HCT116 (cell line): Measurements from ENCODE around the gene KAZN.

ENCODE experiments used
- POLR2AphosphoS5 ChIP-seq: IDR thresholded peaks from 2 replicates; pipeline ENCODE4 v1.6.1; 2011; ENCODE audit warnings: mild to moderate bottlenecking, low read depth, low read length, moderate library complexity
- TF ChIP-seq, protein P1 (sequence below), 3 experiments: fragments of 200-600 bp in 1 of 3; sonication (generic) in 1 of 3; IDR thresholded peaks in 2 of 3; conservative IDR thresholded peaks in 1 of 3; 2 replicates each; pipeline ENCODE4 v1.5.1; 2012 to 2017; ENCODE audit warnings: low read depth in 2 of 3, low read length in 2 of 3, antibody characterized with exemption in 1 of 3, borderline replicate concordance in 1 of 3, control low read depth in 1 of 3, mild to moderate bottlenecking in 1 of 3, mixed read lengths in 1 of 3, mixed run types in 1 of 3, moderate library complexity in 1 of 3; ENCODE audit not compliant: insufficient read depth in 1 of 3
- TF ChIP-seq, protein P2 (sequence below): IDR thresholded peaks from 2 replicates; pipeline ENCODE4 v1.6.1; 2012; ENCODE audit warnings: low read depth

DNA sequence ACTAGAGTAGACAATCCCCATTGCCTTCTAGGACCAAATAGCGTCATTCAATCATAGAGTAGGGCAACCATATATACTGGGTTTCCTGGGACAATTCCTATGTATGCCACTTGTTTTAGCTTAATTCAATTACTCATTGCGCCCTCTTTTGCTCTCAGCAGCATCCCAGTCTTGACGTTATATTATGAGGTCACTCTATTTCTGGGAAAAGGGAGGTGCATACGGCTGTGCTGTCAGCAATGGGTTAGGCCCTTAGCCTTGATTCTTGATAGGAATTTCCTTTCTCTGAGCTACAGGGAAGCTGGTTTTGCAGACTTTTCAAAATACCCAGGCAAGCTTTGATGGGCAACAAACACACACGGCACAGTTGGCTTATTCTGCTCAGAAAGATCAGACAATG, 4.4 kb upstream of the KAZN start:
- TF ChIP-seq, protein P1, sequence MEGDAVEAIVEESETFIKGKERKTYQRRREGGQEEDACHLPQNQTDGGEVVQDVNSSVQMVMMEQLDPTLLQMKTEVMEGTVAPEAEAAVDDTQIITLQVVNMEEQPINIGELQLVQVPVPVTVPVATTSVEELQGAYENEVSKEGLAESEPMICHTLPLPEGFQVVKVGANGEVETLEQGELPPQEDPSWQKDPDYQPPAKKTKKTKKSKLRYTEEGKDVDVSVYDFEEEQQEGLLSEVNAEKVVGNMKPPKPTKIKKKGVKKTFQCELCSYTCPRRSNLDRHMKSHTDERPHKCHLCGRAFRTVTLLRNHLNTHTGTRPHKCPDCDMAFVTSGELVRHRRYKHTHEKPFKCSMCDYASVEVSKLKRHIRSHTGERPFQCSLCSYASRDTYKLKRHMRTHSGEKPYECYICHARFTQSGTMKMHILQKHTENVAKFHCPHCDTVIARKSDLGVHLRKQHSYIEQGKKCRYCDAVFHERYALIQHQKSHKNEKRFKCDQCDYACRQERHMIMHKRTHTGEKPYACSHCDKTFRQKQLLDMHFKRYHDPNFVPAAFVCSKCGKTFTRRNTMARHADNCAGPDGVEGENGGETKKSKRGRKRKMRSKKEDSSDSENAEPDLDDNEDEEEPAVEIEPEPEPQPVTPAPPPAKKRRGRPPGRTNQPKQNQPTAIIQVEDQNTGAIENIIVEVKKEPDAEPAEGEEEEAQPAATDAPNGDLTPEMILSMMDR (IDR thresholded peaks at IDR 0.05 in 2 of 3, conservative IDR thresholded peaks at IDR 0.05 in 1 of 3; ENCODE audit: borderline replicate concordance in 1 of 3, insufficient read depth in 1 of 3, low read depth in 2 of 3, low read length in 2 of 3) = no peak
- no peak for TF ChIP-seq POLR2AphosphoS5
- TF ChIP-seq, protein P2, sequence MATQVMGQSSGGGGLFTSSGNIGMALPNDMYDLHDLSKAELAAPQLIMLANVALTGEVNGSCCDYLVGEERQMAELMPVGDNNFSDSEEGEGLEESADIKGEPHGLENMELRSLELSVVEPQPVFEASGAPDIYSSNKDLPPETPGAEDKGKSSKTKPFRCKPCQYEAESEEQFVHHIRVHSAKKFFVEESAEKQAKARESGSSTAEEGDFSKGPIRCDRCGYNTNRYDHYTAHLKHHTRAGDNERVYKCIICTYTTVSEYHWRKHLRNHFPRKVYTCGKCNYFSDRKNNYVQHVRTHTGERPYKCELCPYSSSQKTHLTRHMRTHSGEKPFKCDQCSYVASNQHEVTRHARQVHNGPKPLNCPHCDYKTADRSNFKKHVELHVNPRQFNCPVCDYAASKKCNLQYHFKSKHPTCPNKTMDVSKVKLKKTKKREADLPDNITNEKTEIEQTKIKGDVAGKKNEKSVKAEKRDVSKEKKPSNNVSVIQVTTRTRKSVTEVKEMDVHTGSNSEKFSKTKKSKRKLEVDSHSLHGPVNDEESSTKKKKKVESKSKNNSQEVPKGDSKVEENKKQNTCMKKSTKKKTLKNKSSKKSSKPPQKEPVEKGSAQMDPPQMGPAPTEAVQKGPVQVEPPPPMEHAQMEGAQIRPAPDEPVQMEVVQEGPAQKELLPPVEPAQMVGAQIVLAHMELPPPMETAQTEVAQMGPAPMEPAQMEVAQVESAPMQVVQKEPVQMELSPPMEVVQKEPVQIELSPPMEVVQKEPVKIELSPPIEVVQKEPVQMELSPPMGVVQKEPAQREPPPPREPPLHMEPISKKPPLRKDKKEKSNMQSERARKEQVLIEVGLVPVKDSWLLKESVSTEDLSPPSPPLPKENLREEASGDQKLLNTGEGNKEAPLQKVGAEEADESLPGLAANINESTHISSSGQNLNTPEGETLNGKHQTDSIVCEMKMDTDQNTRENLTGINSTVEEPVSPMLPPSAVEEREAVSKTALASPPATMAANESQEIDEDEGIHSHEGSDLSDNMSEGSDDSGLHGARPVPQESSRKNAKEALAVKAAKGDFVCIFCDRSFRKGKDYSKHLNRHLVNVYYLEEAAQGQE = no peak
